Measurements from ENCODE around the gene ATP6AP1.
"Not testable (repeated sequence)": the region's sequence is repeated elsewhere in the genome, so short reads cannot be mapped to it uniquely, and the experiment has no call there.

ATP6AP1 gene, protein sequence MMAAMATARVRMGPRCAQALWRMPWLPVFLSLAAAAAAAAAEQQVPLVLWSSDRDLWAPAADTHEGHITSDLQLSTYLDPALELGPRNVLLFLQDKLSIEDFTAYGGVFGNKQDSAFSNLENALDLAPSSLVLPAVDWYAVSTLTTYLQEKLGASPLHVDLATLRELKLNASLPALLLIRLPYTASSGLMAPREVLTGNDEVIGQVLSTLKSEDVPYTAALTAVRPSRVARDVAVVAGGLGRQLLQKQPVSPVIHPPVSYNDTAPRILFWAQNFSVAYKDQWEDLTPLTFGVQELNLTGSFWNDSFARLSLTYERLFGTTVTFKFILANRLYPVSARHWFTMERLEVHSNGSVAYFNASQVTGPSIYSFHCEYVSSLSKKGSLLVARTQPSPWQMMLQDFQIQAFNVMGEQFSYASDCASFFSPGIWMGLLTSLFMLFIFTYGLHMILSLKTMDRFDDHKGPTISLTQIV

DNA sequence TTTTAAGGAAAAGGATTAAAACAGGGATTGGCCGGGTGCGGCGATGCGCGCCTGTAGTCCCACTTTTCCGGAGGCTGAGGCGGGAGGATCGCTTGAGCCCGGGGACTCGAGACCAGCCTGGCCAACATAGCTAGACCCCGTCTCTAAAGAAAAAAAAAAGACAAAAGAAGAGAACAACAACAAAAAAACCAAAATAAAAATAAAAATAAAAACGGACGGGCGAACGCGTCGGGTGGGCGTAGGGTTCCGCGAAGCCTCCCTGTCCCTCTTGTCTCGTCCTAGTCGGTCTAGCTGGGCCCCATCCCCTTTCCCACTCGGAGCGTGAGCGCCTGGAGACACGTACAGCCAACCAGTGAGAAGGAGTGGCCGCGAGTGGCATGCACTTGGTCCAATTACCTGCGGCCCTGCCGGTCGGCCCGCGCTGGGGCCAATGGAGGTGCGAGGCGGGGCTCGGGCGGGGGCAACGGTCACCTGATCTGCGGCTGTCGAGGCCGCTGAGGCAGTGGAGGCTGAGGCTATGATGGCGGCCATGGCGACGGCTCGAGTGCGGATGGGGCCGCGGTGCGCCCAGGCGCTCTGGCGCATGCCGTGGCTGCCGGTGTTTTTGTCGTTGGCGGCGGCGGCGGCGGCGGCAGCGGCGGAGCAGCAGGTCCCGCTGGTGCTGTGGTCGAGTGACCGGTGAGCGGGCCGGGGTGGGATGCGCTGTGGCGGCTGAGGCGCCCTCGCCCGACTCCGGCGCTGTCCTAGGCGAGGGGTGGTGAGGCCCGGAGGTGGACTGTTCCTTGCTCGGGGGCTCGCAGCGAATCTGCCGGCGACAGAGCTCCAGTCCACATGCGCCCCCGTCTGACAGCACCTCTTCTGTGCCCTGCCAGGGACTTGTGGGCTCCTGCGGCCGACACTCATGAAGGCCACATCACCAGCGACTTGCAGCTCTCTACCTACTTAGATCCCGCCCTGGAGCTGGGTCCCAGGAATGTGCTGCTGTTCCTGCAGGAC lies at the start of gene ATP6AP1:
TSS of gene ATP6AP1 (plus strand) at position 502 of the 996 bp plus-strand sequence. CDS start at position 518, 16 bp downstream.
- DNase-seq = peak; percentile 91

DNA sequence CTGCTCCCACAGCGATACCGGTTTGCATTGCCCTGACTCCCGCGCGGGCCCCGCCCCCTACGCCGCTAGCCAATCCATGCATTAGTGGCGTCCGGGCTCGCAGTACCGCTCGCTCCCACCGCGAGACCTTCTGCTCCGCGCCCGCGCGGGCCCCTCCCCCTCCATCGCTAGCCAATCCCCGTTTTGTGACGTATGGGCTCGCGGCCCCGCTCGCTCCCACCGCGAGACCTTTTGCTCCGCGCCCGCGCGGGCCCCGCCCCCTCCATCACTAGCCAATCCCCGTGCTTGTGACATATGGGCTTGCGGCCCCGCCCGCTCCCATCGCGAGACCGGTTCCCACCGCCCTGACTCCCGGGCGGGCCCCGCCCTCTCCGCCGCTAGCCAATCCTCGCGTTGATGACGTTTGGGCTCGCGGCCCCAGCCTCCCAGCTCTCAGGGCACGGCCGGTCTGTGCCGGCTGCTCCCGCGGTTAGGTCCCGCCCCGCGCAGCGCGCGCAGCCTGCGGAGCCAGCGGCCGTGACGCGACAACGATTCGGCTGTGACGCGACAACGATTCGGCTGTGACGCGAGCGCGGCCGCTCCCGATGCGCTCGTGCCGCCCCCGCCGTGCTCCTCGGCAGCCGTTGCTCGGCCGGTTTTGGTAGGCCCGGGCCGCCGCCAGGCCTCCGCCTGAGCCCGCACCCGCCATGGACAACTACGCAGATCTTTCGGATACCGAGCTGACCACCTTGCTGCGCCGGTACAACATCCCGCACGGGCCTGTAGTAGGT lies 49.5 kb upstream of the ATP6AP1 start, which contains the start of gene EMD:
TSS of gene EMD (plus strand) at position 497 of the 770 bp plus-strand sequence. CDS start at position 687, 190 bp downstream.
- peak; percentile 97 for DNase-seq

DNA sequence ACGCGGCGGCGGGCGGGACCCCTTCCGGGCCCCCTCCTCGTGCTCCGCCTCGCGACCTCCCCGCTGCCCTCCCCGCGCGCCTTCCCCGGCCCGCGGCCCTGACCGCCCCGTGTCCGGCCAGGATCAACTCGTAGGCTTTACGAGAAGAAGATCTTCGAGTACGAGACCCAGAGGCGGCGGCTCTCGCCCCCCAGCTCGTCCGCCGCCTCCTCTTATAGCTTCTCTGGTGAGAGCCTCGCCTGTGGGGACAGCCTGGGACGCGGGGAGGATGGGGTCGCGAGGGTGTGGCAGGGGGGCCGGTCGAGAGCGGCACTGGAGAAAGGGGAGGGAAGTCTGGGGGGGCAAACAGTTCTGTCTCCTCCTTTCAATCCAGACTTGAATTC lies 48.9 kb upstream of the ATP6AP1 start:
- DNase-seq = no peak

DNA sequence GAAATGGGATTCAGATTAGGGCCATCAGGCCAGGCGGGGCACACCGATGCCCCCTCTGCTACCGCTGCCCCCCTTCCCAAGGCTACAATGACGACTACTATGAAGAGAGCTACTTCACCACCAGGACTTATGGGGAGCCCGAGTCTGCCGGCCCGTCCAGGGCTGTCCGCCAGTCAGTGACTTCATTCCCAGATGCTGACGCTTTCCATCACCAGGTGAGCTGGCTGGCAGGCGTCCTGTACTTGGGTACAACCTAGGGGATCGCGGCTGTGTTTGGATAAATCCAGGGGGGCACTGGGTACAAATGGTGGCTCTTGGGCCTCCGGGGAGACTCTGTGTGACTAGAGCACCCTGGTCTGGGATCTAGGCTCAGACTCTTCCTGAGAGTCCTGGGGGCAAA lies 48.3 kb upstream of the ATP6AP1 start:
- DNase-seq = no peak

DNA sequence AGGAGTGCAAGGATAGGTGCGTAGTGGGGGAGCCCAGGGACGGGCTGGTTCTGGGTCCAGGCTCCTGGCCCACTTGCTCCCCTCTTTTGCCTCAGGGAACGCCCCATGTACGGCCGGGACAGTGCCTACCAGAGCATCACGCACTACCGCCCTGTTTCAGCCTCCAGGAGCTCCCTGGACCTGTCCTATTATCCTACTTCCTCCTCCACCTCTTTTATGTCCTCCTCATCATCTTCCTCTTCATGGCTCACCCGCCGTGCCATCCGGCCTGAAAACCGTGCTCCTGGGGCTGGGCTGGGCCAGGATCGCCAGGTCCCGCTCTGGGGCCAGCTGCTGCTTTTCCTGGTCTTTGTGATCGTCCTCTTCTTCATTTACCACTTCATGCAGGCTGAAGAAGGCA lies 47.7 kb upstream of the ATP6AP1 start:
- no peak for DNase-seq

DNA sequence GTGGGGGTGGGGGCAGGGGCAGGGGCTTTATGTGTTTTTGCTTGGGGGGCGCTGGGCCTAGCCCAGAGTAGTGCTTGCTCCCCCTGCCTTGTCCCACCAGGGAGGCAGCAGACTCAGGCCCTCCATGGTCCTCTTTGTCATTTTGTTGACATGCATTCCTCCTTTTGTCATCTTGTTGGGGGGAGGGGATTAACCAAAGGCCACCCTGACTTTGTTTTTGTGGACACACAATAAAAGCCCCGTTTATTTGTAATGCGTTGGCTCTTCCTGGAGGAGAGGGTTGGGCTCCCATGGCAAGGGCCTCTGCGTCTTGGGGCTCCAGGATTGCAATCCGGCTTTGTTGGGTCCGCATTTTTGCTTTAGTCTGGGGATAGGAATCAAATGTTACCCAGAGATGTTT lies 47.2 kb upstream of the ATP6AP1 start:
- DNase-seq = no peak

DNA sequence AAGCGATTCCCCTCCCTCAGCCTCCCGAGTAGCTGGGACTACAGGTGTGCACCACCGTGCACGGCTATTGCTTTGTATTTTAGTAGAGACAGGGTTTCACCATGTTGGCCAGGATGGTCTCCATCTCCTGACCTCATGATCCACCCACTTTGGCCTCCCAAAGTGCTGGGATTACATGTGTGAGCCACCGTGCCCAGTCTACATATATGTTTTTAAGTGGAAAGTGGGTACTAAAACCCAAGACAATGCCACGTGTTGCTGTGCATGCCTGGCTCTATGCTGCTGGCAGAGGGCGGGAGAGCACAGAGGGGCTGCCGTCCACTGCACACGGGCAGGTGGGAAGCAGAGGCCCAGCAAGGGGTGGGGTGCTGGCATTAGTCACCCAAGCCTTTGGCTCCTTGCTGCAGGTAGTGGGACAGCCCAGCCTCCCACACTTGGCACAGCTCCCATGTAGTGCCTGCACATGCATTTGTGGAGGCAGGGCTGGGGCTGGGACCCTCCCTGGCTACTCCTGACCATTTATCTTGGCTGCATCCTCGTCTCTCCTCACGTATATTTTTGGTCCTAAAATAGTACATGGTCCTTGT lies 45.9 kb upstream of the ATP6AP1 start:
- no peak for DNase-seq

DNA sequence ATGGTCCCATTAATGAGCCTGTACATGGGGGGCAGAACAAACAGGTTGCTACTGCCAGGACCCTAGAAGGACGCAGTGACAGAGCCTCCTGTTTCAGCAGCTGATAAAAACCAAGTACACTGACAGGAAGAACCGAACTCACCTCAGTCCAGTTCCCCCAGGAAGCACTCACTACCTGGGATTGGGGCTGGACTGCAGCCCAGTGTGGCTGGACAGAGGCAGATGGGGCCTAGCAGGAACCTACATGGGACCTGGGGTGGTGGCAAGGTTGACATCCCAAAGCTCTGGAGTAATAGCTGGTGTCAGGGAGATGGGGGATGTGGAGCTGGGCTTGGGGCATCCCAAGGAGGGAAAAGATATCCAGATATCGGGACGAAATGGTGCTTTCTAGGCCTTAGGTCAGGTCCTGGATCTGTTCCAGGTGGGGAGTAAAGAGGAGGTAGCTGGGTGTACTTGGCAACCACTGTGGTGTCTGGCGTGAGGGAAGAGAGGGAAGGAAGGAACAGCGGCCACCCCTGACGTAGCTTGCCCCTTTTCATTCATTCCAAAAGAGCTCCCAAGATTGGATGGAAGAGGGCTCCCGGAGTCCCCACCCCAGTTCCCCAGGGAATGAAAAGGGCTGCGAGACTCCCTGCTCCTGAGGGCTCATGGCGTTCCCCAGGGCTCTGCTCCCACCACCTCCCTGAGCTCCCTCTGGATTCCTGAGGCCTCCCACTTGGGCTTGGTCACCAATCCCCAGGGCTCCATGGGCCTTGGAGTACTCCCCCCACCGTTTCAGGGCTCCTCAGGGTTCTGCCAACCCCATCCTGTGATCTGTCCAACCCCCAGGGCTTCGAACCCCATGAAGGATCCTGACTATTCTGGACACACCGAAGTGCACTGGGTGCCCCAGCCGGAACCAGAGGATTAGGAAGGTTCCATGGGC lies 44.9 kb upstream of the ATP6AP1 start:
- no peak for DNase-seq

DNA sequence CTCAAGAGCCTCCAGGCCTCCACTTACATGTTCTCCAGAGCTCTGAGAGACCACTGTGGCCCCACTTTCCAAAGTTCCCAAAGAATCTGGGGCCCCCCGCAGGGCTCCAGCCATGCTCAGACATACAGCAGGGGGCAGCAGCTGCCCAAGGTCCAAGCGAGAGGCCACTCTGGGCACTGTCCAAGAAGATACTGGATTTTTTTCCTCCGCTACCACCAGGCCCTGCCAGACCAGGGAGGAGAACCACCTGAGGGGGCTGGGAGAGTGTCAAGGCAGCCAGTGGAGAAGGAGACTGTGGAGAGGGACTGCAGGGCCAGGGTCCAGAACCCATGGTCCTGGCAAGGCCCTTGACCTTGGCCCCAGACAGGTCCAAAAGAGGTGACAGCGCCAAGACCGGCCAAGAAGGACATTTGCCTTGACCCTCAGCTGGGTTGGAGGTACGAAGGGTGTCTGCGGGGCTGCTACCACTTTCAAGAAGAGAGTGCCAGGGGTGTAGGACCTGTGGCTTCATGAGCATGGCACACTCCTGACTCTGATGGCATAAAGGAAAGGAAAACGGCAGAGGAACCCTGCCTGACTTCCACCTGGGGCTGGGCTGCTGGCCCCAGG lies 44.1 kb upstream of the ATP6AP1 start:
- no peak for DNase-seq

DNA sequence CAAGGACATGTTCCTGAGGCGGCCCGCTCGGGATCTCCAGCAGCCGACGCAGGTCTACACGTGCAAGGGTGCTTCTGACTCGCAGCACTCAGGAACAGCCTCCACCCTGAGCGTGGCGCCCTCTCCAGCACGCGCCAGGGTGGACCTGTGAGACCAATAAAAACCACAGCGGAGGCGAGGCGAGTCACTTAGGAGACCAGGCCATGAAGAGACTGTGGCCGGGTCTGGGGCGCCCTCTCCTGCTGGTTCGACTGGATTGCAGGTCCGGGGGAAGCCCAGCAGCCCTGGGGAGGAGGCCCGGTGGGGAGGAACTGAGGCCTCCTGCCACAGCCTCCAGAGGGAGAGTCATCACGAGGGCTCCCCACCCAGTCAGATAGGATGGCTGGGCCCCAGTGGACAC lies 40.4 kb upstream of the ATP6AP1 start:
- not testable (repeated sequence) for DNase-seq

DNA sequence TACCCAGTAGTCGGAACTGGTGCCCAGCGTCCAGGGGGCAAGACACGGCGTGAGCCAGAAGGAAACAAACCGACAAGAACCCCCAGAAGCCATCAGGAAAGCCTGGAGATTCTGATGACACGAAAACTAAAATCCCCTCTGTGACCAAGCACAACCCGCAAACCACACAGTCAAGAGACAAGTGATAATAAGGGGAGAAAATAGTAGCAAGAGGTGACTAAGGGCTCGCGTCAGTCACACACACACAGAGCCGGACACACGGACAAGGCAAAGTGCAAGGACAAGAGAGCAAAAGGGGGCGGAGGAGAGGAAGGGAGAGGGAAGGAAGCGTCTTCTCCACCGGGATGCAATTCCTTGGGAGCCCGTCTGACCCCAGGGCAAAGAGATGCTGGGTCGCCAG lies 39.8 kb upstream of the ATP6AP1 start:
- DNase-seq = not testable (repeated sequence)

DNA sequence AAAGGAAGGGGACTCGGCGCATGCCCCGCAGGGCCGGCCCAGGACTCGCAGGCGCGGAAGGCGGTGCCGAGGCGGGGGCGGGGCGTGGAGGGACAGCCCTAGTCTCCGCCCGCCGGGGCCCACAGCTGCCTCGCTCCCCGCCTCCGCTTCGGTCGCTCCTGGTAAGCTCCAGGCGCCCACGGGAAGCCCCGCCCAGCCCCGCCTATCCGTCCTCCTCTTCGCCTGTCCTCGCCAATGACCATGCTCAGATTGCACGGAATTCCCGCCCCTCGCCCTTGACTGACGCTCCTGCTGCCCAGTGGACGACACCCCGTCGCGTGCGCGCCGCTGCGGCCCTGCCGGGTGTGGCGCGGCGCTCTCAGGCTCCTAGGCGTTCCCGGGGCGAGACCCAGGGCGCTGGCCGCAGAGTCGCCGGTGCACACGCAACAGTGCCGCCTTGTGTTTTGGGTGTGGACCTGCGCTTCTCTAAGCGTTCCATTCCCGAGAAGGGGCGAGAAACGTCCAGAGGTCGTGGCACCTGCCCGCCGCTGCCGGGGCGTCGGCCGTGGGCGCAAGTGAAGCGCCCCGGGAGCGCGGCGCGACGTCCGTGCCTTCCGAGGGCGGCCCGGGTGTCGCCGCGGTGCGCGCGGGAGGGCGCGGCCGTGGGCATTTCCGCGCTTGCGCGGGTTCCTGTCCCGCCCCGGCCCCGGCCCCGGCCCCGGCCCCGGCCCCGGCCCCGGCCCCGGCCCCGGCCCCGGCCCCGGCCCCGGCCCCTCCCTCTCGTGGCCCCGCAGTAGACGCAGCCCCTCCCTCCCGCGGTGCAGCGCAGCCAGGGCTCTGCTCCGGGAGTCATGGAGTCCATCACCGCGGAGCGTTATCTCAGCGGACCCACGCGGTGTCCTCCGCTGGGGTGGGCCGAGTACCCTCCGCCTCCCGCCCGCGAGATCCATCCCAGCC lies 38.4 kb upstream of the ATP6AP1 start:
- DNase-seq = peak; percentile 50

DNA sequence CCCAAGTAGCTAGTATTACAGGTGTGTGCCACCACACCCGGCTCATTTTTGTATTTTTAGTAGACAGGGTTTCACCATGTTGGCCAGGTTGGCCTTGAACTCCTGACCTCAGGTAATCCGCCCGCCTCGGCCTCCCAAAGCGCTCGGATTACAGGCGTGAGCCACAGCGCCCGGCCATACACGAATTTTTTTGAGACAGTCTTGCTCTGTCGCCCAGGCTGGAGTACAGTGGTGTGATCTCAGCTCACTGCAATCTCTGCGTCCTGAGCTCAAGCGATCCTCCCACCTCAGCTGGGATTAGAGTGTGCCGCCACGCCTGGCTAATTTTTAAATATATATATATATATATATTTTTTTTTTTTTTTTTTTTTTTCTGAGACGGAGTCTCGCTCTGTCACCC lies 32.1 kb upstream of the ATP6AP1 start:
- not testable (repeated sequence) for DNase-seq

DNA sequence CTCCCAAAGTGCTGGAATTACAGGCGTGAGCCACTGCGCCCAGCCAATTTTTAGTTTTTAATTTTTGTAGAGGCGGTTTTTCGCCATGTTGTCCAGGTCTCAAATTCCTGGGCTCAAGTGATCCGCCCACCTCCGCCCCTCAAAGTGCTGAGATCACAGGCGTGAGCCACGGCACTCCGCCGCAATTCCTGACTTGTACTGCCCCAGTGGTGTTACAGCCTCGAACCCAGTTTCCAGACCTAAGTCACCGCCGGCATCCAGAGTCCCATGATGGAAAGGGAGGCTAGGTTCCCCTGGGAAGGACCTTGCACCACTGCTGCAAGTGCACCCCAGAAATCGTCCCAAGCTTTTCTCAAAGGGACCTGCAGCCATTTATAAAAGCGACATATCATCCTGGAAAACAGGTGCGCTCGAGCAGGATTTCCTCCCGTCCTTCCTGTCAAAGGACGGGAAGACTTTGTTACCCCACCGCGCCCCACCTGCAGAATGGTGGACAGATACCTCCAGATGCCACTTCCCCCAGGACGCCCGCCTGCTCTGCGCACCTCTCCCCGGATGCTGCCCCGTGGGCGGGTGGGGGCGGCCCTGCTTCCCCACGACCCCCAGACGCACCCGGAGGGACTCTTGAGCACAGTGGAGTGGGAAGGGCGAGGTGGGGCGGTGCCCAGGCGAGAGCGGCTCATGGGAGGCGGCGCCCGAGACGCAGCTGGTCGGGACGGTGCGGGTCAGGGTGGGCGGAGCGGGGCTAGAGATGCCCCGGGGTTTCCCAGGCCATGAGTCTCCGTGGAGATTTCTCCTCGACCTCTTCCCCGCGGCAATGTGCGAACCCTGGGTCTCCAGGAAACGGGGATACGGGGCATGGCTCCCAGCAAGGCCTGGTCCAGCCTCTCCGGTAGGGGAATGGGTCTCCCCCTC lies 31.2 kb upstream of the ATP6AP1 start:
- peak; percentile 61 for DNase-seq

DNA sequence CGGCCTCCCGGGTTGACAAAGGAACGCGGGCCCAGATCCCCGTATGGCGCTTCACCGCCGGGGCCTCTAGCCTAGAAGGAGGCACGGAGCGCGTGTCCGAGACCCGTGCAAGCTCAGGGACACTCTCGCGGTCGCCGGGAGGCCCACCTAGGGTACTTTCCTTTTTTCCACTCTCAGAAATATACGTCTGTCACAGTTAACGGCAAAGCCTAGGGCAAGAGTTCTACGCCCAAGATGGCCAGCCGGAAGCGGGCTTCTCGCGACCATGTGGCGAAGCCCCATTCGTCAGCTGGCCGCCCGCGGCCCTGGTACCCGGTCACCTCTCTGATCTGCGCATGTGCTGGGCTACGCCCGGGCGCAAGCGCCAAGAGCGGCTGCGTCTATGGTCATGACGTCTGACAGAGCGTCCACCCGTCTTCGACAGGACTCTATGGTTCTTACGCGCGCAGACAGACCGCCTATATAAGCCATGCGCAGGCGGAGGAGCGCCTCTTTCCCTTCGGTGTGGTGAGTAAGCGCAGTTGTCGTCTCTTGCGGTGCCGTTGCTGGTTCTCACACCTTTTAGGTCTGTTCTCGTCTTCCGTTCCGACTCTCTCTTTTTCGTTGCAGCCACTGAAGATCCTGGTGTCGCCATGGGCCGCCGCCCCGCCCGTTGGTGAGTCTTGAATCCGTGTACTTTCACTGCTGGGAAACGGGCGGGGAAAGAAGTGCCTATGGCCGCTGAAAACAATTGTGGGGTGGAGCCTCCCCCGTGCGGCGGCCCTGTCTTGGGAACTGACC lies 30.4 kb upstream of the ATP6AP1 start, which contains the start of gene RPL10:
TSS of gene RPL10 (plus strand) at position 490 of the 780 bp plus-strand sequence. CDS start at position 633, 143 bp downstream.
- DNase-seq = peak; percentile 95

DNA sequence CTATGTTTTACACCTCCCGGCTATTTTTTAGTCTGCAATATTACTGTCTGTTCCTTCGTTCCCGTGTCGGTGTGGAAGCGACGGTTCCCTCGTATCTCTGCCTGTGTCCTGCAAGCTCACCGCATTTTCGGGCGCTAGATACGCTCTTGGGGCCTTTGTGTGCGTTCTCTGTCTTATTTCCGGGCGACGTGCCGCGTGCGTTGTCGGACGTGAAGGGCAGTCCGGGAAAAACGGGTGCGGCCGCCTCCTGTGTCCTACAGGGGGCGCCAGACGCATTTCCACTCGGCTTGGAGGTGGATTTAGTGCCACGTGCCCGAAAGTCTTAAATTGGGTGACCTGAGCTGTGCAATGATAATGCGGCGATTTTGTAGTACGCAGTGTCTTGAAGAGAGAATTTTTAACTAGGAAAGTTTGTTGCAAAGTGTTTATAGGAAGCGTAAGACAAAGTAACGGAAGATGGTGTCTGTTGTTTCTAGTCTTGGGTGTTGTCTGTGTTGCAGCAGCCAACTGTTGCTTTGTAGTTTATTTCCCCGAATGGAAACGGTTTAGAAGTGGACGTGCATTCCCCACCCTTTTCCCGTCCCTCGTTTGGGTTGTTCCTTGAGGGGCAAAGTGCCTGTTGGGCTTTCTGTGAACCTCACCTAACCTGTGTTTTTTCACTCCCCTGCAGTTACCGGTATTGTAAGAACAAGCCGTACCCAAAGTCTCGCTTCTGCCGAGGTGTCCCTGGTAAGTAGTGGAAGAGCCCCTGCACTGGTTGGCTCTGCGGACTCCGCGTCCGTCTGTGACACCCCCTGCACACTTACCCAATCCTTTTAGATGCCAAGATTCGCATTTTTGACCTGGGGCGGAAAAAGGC lies 29.6 kb upstream of the ATP6AP1 start:
- peak; percentile 87 for DNase-seq
